Osteoblast (primary cell): ENCODE measurements around the gene CD52. TPM values are rescaled to one million over a fixed set of nuclear protein-coding genes. Genes with fewer than 3 reads are reported as not detected.

ENCODE experiments used
- DNase-seq: peaks from one replicate; pipeline ENCODE4 v3.0.0; 2011; ENCODE audit warnings: low spot score, mixed read lengths; ENCODE audit not compliant: insufficient read length; ENCODE audit errors: missing footprints
- H2AFZ ChIP-seq: 2 replicates; pipeline ENCODE4 v1.6.0; 2011; ENCODE audit warnings: mild to moderate bottlenecking, low read length
- H3K27ac ChIP-seq: 2 replicates; pipeline ENCODE4 v1.5.1; 2011; ENCODE audit warnings: mild to moderate bottlenecking, low read depth, low read length, moderate library complexity
- H3K27me3 ChIP-seq: 2 replicates; pipeline ENCODE4 v1.6.0; 2012; ENCODE audit warnings: mild to moderate bottlenecking, control low read depth, inconsistent platforms, low read length, moderate library complexity; ENCODE audit not compliant: insufficient read depth
- H3K36me3 ChIP-seq: 2 replicates; pipeline ENCODE4 v1.5.1; 2011; ENCODE audit warnings: mild to moderate bottlenecking, low read length, control low read depth, moderate library complexity; ENCODE audit not compliant: insufficient read depth
- H3K4me1 ChIP-seq: 2 replicates; pipeline ENCODE4 v1.5.1; 2011; ENCODE audit warnings: mild to moderate bottlenecking, low read length, control low read depth, moderate library complexity; ENCODE audit not compliant: insufficient read depth
- H3K4me2 ChIP-seq: 2 replicates; pipeline ENCODE4 v1.6.0; 2011; ENCODE audit warnings: mild to moderate bottlenecking, low read length; ENCODE audit not compliant: insufficient read depth
- H3K4me3 ChIP-seq: fragments of 200-600 bp; sonication (generic); 3 replicates; pipeline ENCODE4 v1.5.1; 2012; ENCODE audit warnings: mild to moderate bottlenecking, low read length, inconsistent platforms; ENCODE audit not compliant: insufficient read depth
- H3K79me2 ChIP-seq: 2 replicates; pipeline ENCODE4 v1.6.0; 2012; ENCODE audit warnings: mild to moderate bottlenecking, low read length, control low read depth, inconsistent platforms; ENCODE audit not compliant: insufficient read depth
- H3K9me3 ChIP-seq: 2 replicates; pipeline ENCODE4 v1.5.1; 2011; ENCODE audit warnings: low read depth, low read length, control low read depth
- H4K20me1 ChIP-seq: 2 replicates; pipeline ENCODE4 v1.6.0; 2012; ENCODE audit warnings: mild to moderate bottlenecking, low read length, control low read depth; ENCODE audit not compliant: insufficient read depth
- total RNA-seq: library from RNA; depleted of rRNA; stranded (reverse); fragments of >200 nt; gene quantifications from 2 replicates; pipeline ENCODE4 v1.2.3, GENCODE V29; 2012
- TF ChIP-seq, protein P1 (sequence below): IDR thresholded peaks from 2 replicates; pipeline ENCODE4 v1.5.1; 2011; ENCODE audit warnings: mild to moderate bottlenecking, low read depth, low read length, moderate library complexity; ENCODE audit errors: extremely low read depth

CD52 gene
- total RNA-seq, 1 donor = not detected

DNA sequence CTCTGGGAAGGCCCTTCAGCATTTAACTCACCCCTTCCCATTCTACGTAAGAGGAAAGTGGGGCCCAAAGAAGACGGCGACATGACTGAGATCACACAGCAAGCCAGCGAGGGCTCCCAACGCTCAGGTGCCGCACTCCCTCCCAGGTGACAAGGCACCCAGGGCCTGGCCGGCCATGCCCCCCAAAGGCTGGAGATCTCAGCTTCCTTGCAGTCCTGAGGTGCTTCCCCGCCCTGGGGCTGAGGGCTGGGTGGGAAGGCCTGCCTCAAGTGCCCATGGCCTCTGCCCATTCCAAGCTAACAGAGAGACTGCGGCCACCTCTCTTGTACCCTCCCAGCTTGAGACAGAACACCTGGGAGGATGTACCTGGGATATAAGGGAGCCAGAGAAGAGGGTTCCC lies 37.2 kb downstream of the CD52 start:
- Histone ChIP-seq H3K27me3 (peaks cover 37% of the 10 kb centered on the region), H3K9me3 (no peaks in the 10 kb centered on the region), H3K4me3 (no peak overlapping the region), H3K4me1 (peaks cover 17% of the 10 kb centered on the region), H2AFZ (no peak overlapping the region), H3K79me2 (no peaks in the 10 kb centered on the region), H3K27ac (no peak overlapping the region), H4K20me1 (no peaks in the 10 kb centered on the region), H3K4me2 (no peak overlapping the region), H3K36me3 (no peaks in the 10 kb centered on the region)
- no peak for DNase-seq
- TF ChIP-seq, protein P1, sequence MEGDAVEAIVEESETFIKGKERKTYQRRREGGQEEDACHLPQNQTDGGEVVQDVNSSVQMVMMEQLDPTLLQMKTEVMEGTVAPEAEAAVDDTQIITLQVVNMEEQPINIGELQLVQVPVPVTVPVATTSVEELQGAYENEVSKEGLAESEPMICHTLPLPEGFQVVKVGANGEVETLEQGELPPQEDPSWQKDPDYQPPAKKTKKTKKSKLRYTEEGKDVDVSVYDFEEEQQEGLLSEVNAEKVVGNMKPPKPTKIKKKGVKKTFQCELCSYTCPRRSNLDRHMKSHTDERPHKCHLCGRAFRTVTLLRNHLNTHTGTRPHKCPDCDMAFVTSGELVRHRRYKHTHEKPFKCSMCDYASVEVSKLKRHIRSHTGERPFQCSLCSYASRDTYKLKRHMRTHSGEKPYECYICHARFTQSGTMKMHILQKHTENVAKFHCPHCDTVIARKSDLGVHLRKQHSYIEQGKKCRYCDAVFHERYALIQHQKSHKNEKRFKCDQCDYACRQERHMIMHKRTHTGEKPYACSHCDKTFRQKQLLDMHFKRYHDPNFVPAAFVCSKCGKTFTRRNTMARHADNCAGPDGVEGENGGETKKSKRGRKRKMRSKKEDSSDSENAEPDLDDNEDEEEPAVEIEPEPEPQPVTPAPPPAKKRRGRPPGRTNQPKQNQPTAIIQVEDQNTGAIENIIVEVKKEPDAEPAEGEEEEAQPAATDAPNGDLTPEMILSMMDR = no peak

DNA sequence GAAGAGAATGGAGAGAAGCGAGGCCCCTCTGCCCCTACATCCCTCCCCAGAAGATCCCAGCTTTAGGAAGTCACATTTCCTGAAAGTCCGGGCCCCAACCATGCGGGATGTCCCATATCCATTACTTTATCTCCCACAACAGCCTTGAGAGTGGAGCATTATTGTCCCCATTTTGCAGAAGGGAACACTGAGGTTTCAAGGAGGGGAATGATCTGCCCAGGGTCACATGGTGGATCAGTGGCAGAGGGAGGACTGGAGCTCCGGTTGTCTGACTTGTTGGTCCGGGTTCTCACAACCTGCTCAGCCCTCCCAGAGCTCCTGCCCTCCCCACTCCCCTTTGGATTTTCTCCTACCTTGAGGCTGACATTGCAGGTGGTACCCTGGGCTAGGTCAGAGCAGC lies 38.3 kb downstream of the CD52 start:
- Histone ChIP-seq H4K20me1 (no peaks in the 10 kb centered on the region), H3K79me2 (no peaks in the 10 kb centered on the region), H3K36me3 (no peaks in the 10 kb centered on the region), H3K4me3 (no peak overlapping the region), H3K27ac (no peak overlapping the region), H3K4me2 (no peak overlapping the region), H2AFZ (no peak overlapping the region), H3K4me1 (peaks cover 12% of the 10 kb centered on the region), H3K27me3 (peaks cover 49% of the 10 kb centered on the region), H3K9me3 (no peaks in the 10 kb centered on the region)
- no peak for DNase-seq
- TF ChIP-seq, protein P1 = no peak

DNA sequence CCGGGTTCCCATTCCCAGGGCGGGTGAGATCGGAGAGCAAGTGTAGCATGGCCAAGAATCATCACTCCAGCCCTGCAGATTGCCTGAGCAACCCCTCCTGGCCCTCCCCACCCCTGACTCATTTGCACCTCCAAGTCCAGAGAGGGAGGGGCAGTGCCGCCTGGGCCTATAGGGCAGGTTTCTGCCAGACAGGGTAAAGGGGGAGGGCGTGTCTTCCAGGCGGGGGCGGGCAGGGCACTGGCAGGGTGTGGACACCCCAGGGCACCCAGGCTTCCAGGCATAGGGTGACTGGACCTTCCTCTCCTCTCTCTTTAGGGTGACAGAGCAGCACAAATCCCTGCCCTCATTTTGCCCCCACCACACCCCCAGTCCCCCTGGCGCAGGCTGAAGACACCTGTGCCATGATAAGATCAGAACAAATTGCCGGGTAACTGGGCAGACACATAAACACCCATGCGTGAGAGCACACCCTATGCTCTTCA lies 39.4 kb downstream of the CD52 start:
- Histone ChIP-seq H3K79me2 (no peaks in the 10 kb centered on the region), H3K9me3 (no peaks in the 10 kb centered on the region), H4K20me1 (no peaks in the 10 kb centered on the region), H3K4me2 (no peak overlapping the region), H3K36me3 (no peaks in the 10 kb centered on the region), H3K27me3 (peaks cover 58% of the 10 kb centered on the region), H2AFZ (no peak overlapping the region), H3K27ac (no peak overlapping the region), H3K4me3 (no peak overlapping the region), H3K4me1 (peaks cover 2% of the 10 kb centered on the region)
- peak; percentile 62 for DNase-seq
- TF ChIP-seq, protein P1 = no peak

GRCh38 chr1:26358411-26359384 lies 40.9 kb downstream of the CD52 start:
- DNase-seq = peak; percentile 84
- H4K20me1 ChIP-seq = no peaks in the 10 kb centered on the region
- no peaks in the 10 kb centered on the region for H3K9me3 ChIP-seq
- H3K27me3 ChIP-seq = peaks cover 63% of the 10 kb centered on the region
- no peaks in the 10 kb centered on the region for H3K36me3 ChIP-seq
- TF ChIP-seq, protein P1 = no peak
- H2AFZ ChIP-seq = no peak overlapping the region
- H3K27ac ChIP-seq = no peak overlapping the region
- no peaks in the 10 kb centered on the region for H3K4me1 ChIP-seq
- no peak overlapping the region for H3K4me3 ChIP-seq
- no peaks in the 10 kb centered on the region for H3K79me2 ChIP-seq
- H3K4me2 ChIP-seq = no peak overlapping the region
